ENCODE results near the gene ARID4A. TPM values are rescaled to one million over a fixed set of nuclear protein-coding genes. Genes with fewer than 3 reads are reported as not detected.
A peak's percentile ranks its signal among the peaks of the same experiment; 100 is the strongest.
"Not testable (repeated sequence)": the region's sequence is repeated elsewhere in the genome, so short reads cannot be mapped to it uniquely, and the experiment has no call there.

ARID4A gene
- 10 to 100 TPM; 20.5 to 22.9 TPM for total RNA-seq
- long read RNA-seq, partial matches to known transcripts = 13 of 14 reads
- long read RNA-seq, other reads (novel, unspliced or antisense) = 1 of 14 reads

DNA sequence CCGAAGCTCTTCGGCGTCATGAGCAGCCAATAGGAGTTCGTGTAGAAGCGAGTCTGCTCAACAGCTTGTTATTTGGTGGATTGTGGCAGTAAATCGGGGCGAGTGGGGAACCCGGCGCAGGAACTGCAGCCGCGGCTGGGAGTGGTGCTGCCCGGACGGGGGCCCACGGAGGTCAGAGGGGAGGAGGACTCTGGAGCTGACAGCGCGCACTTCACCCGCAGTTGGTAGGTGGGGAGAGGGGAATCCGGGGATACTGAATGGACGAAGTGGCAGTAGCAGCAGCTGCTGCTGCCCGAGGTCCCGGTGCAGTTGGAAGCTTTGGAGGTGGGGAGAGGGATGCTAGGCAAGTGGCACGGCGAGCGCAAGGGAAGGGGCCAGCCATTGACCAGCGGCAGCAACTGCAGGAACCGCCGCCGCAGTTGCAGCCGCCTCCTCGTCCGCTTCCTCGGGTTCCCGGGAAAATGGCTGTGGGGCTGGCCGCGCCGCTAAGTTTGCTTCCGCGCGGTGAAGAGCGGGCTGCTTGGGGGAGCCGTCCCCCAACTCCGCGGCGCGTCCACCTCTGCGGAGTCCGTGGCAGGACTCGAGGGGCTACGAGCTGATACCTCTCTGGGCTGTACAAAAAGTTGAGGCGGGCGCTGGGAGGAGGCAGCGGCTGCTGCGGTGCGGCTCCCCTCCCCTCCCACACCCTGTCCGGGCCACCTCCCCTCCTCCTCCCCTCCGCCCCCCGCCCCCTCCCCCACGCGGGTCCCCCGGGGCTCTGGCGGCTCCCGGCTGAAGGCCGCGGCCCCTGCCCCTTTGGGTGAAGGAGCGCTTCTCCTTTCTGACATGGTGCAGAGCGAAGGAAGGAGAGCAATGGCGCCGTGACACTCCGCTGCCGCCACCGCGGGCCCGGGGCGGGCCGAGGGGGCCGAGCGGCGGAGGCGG lies at the start of gene ARID4A:
Gene ARID4A (plus strand): TSS at position 79 of the 924 bp plus-strand sequence. CDS start 1,300 bp downstream, outside the sequence.
- DNase-seq (peak; percentile 90), ATAC-seq (peak; percentile 36 to 53)
- intact Hi-C loops (cut with DNase I) = no loop called here

DNA sequence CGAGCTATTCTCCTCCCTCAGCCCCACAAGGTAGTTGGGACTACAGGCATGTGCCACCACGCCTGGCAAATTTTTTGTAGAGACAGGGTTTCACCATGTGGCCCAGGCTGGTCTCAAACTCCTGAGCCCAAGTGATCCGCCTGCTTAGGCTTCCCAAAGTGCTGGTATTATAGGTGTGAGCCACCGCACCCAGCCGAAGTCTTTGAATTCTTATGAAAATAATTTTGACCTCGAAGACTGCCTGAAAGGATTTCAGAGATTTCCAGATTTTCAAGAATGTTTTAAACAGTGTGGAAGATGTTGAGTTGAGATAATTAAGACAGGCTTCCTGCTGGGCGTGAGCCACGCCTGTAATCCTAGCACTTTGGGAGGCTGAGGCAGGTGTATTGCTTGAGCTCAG lies 48.7 kb upstream of the ARID4A start:
- ATAC-seq = no peak
- DNase-seq = no peak
- intact Hi-C loops (cut with DNase I) = no loop called here

GRCh38 chr14:58258156-58258555 lies 40.2 kb upstream of the ARID4A start:
- intact Hi-C loops (cut with DNase I) = no loop called here
- DNase-seq (no peak), ATAC-seq (no peak)

DNA sequence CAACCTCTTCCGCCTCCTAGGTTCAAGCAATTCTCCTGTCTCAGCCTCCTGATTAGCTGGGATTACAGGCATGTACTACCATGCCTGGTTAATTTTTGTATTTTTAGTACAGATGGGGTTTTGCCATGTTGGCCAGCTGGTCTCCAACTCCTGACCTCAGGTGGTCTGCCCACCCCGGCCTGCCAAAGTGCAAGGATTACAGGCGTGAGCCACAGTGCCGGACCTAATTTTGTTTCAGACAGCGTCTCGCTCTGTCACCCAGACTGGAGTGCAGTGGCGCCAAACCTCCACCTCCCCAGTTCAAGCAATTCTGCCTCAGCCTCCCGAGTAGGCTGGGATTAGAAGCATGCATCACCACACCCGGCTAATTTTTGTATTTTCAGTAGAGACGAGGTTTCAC lies 36.4 kb upstream of the ARID4A start:
- intact Hi-C loops (cut with DNase I) = not testable (repeated sequence)

DNA sequence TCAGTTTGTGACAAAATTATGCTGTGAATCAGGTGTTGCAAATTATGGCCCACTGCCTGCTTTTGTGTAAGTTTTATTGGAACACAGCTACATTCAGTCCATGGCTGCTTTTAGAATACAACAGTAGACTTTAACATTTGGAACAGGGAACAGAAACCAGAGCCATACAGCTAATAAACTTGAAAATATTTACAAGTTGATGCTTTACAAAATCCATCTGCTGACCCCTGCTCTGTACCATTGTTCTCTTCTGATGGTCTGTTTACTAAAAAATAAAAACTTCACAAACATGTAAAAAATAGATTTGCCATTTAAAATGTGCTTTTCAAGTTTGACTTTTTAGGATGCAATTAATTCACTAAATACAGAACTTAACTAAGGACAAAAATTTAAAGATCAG lies 33.0 kb upstream of the ARID4A start:
- no peak for DNase-seq
- intact Hi-C loops (cut with DNase I) = no loop called here
- no peak for ATAC-seq

More for the DNA sequence above, 36.4 kb upstream of the ARID4A start:
- not testable (repeated sequence) for DNase-seq, ATAC-seq

- intact Hi-C loops (cut with DNase I) = no loop called here
- ATAC-seq = no peak
- no peak for DNase-seq
Measured at GRCh38 chr14:58270628-58271027, 27.7 kb upstream of the ARID4A start.

DNA sequence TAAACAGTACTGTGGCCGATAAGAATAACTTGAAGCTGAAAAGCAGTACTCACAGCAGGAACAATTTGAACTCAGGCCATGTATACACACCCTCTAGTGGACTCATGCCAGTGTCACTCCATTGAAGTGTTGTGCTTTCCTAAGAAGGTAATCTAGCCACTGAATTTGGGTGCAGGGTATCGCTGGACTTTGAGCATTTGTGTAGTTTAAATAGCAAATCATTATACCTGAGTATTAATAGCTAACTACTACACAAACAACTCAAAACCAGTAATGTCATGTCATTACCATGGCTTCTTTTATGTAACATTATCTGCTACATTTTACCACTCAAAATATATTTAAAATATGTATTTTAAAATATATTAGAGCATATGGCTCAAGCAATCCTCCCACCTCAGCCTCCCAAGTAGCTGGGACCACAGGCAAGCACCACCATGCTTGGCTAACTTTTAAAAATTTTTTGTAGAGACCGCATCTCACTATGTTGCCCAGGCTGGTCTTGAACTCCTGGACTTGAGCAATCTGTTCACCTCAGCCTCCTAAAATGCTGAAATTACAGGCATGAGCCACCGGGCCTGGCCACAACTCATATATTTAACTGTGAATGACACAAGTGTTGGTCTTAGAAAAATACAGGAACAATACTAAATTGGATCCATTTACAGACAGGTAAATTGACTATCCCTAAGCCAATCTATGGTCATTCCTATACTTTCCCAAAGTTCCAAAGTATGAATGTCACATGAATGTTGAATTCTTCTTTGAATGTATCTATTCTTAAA lies 25.6 kb upstream of the ARID4A start:
- intact Hi-C loops (cut with DNase I) = no loop called here
- DNase-seq = no peak

DNA sequence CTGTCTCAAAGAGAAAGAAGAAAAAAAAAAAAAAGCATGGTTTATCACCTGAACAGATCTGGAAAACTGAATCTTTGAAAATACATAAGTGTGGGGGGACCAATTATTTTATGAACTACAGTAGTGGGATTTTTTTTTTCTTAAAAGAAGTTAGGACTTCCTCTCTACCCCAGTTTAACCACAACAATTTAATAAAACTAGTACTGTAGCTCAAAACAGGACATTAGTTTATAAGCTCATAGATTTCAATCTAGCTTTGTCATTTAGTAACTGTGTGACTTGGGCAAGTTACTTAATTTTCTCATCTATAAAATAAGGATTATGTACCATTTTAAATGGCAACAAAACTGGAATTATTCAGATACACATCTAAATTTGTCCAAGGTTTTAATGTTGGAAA lies 23.5 kb upstream of the ARID4A start:
- ATAC-seq = no peak

More for the DNA sequence above, 25.6 kb upstream of the ARID4A start:
- ATAC-seq = peak; percentile 73 to 85

GRCh38 chr14:58275527-58276190 lies 22.7 kb upstream of the ARID4A start:
- DNase-seq (no peak), ATAC-seq (no peak)
- intact Hi-C loops (cut with DNase I) = no loop called here

More for the DNA sequence above, 23.5 kb upstream of the ARID4A start:
- intact Hi-C loops (cut with DNase I) = no loop called here
- DNase-seq = no peak

GRCh38 chr14:58276208-58276607 lies 22.1 kb upstream of the ARID4A start:
- intact Hi-C loops (cut with DNase I) = no loop called here
- DNase-seq = no peak
- no peak for ATAC-seq

DNA sequence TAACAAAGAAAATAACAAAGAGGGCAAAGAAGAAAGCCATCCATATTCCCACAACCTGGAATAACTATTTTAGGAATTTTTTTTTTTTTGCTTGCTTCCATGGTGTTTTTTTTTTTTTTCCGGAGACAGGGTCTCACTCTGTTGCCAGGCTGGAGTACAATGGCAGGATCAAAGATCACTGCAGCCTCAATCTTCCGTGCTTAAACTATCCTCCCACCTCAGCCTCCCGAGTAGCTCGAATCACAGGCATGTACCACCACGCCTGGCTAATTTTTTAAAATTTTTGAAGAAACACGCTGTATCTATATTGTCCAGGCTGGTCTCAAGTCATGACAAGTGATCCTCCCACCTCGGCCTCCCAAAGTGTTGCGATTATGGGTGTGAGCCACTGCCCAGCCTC lies 20.2 kb upstream of the ARID4A start:
- ATAC-seq (no peak), DNase-seq (no peak)
- intact Hi-C loops (cut with DNase I) = no loop called here

DNA sequence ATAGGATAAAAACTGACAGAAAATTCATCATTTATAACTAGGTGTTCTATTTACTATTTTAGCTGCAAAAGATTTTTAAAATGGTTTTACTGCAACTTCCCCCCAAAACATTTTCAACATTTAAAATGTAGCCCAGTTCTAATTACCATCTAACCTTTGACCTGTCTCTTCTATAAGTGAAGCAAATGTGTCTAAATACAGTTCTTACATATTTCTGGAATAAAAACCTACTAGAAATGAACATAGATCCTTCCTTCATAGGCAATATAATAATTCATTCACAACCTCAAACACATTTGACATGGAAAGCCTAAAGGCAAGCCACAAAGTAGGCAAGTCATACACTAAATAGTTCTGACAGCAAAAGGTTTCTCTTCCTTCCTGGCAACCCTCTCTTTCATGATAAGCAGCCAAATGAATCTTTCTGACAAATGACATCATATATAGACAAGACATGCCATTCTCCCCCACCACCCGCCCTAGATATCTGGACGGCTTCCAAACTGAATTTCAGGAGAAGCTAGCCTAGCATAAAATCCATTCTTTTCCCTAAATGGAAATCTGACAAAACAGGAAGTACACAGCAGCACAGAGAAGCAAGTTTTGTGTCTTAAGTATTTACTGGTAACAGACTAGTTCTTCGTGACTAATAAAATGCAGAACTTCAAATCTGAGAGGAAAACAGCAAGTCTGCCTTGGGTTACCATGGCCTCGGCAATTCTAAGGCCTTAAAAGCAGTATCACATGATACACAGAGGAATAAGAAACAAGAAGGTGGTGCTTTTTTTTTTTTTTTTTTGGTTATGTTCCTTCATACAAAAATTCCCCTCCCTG lies 17.2 kb upstream of the ARID4A start:
- DNase-seq (peak; percentile 44), ATAC-seq (peak; percentile 76 to 80)
- intact Hi-C loops (cut with DNase I) = no loop called here

DNA sequence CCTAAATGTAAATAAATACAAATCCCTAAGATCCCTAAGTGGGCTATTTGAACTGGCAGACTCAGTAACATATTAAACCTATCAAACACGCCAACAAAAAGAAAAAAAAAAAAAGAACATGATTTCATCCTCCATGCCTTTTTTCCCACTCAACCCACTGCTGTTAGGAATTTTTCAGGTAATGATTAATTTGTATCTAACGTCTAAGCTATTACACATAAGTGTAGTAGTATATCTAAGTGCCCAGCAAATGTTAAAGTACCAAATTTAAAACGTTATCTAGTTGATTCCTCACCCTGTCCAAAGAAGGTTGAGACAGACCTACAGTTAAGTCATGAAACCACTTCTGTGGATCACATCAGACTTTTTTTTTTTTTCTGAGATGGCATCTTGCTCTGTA lies 16.4 kb upstream of the ARID4A start:
- DNase-seq (no peak), ATAC-seq (peak in 1 of 2 donors; percentile 29)
- intact Hi-C loops (cut with DNase I) = no loop called here

DNA sequence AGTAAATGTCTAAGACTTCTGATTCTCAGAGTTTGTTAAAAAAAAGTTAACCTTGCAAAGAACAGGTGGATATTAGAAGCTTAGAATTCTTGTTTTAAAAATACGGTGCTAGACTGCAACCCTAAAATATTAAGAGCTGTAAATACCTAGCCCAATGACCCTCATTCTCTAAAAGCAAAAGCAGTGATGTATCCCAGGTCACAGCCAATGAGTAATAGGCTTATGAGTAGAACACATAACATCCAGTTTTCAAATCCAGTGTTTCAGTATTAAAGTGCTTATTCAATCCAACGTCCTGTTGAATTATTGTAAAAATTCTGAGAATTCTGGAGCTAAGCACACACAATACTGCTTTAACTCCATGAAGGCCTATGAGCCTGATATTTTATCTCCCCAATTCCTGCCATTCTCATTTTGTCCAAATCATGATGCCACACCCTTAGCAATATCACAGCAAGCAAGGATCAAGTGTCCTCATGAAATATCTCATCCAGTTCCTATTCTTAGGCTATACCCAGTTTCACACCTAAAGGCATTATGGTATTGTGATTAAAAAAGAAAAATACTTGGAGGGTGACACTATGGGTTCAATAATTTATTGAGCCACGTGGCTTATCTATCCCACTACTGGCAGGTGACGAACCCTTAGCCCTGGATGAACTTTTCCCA lies 15.3 kb upstream of the ARID4A start:
- no peak for DNase-seq
- no peak for ATAC-seq
- intact Hi-C loops (cut with DNase I) = no loop called here

GRCh38 chr14:58283730-58284129 lies 14.6 kb upstream of the ARID4A start:
- ATAC-seq (no peak), DNase-seq (no peak)
- intact Hi-C loops (cut with DNase I) = no loop called here

DNA sequence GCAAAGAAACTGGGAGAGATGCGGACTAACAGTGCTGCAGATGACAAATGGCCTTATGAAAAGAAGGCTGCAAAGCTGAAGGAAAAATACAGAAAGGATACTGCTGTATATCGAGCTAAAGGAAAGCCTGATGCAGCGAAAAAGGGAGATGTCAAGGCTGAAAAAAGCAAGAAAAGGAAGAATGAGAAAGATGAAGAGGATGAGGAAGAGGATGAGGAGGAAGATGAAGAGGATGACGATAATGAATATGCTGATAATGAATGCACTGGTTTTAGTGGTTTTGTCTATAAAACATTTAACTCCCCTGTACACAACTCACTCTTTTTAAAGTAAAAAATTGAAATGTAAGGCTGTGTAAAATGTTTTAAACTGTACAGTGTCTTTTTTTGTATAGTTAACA lies 13.2 kb upstream of the ARID4A start:
- no peak for DNase-seq
- intact Hi-C loops (cut with DNase I) = no loop called here
- no peak for ATAC-seq

DNA sequence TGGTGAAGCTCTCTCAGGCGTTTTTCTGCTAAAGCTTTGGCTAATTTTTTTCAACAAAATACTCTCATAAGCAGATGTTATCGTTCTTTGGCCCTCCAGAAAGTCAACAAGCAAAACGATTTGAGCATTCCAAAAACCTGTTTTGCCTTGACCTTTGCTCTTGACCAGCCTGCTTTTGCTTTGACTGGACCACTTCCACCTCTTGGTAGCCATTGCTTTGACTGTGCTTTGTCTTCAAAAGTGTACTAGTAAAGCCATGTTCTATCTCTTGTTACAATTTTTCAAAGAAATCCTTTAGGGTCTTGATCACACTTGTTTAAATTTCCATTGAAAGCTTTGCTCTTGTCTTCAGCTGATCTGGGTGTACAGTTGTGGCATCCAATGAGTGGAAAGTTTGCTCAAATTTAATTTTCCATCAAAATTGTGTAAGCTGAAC lies 10.7 kb upstream of the ARID4A start:
- DNase-seq = no peak
- intact Hi-C loops (cut with DNase I) = no loop called here
- ATAC-seq = no peak

Data from left cardiac atrium (tissue), 4 donors.